Activated effector memory CD4-positive, alpha-beta T cell treated with anti-CD3 and anti-CD28 coated beads, Interleukin-2, amount 50 U/mL, for 16 hours (primary cell): Measurements from ENCODE around the gene MAGI2.
"Not testable (repeated sequence)": the region's sequence is repeated elsewhere in the genome, so short reads cannot be mapped to it uniquely, and the experiment has no call there.

ENCODE experiments used
- DNase-seq: peaks from one replicate; pipeline ENCODE4 v3.0.0-alpha.2; 2020

Gene MAGI2

GRCh38 chr7:78510580-78511188, 942.8 kb downstream of the MAGI2 start:
- DNase-seq, result no peak

DNA sequence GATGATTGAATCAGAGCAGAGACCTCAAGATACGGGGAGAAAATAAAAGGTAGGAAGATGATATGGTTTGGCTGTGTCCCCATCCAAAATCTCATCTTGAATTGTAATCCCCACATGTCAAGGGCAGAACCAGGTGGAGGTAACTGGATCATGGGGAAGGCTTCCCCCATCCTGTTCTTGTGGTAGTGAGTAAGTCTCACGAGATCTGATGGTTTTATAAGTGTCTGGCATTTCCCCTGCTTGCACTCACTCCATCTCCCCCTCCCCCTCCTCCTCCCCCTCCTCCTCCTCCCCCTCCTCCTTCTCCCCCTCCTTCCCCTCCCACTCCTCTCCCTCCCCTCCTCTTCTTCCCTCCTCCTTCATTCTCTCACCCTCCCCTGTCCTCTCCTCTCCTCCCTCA, 950.2 kb downstream of the MAGI2 start:
- not testable (repeated sequence) for DNase-seq

- no peak for DNase-seq
Observed at GRCh38 chr7:78501064-78501463, 952.4 kb downstream of the MAGI2 start.

GRCh38 chr7:78499971-78500370, 953.5 kb downstream of the MAGI2 start:
- DNase-seq, result no peak

GRCh38 chr7:78499283-78499682, 954.2 kb downstream of the MAGI2 start:
- no peak for DNase-seq

DNA sequence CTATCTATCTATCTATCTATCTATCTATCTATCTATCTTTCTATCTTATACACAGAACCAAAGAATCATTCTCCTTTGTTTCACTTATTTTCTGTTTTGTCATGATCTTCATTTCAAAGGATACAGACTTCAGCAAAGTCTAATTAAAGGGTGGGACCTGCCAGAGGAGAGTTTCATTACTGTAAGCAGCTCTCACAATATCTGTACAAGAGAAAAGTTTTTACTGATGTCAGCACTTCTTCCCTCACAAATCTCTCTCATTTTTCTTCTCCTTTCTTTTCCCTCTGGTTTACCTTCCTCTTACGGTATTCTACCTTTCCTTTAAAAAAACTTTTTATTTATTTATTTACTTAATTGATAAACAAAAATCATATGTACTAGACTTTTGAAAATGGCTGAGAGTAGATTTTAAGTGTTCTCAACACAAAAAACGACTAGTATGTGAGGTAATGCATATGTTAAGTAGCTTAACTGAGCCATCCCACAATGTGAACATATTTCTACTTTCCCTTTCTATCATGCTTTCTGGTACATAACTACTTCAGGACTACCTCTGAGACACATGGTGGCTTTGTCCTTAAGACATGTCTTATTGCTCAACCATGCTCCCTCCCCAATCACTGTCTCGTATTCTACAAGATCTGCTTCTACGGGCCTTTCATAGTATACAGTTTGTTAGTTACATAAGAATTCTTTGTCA, 955.6 kb downstream of the MAGI2 start:
- DNase-seq, result no peak

GRCh38 chr7:78496096-78496630, 957.3 kb downstream of the MAGI2 start:
- DNase-seq, result no peak

GRCh38 chr7:78493401-78493800, 960.1 kb downstream of the MAGI2 start:
- no peak for DNase-seq

DNA sequence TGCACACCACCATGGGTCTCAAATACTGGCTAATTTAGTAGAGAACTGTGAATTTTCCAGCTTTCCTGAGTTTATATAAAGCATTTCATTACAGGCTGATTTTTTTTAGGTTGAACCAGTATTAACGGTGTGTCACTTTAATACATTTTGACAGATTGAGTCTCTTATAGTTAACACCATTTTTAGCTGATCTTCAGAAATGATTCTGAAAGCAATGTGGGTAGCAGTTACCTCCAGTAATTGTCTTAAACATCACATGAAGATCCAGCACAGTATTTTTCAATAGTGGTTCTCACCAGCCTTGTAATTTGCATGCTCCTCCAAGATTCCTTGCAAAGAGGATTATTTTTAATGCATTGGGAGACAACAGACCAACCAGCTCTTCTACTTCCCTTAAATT, 961.3 kb downstream of the MAGI2 start:
- DNase-seq, result no peak

DNA sequence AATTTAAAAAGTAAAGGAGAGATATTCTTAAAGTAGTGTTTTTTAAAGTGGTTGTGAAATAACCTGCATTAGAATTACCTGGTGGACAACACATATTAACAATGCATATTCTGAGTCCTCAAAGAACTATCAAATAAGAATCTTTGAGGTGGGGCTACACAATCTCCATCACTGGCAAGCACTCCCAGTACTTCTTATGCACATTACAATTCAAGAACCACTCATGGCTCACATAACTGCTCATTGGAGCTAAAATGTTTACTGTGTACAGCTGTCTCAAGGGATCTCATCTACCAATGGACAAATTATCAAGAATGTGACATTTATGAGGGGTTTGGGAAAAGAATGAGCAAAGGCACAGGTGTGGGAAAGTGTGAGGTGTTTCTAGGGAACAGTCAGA, 962.9 kb downstream of the MAGI2 start:
- DNase-seq, result no peak

DNA sequence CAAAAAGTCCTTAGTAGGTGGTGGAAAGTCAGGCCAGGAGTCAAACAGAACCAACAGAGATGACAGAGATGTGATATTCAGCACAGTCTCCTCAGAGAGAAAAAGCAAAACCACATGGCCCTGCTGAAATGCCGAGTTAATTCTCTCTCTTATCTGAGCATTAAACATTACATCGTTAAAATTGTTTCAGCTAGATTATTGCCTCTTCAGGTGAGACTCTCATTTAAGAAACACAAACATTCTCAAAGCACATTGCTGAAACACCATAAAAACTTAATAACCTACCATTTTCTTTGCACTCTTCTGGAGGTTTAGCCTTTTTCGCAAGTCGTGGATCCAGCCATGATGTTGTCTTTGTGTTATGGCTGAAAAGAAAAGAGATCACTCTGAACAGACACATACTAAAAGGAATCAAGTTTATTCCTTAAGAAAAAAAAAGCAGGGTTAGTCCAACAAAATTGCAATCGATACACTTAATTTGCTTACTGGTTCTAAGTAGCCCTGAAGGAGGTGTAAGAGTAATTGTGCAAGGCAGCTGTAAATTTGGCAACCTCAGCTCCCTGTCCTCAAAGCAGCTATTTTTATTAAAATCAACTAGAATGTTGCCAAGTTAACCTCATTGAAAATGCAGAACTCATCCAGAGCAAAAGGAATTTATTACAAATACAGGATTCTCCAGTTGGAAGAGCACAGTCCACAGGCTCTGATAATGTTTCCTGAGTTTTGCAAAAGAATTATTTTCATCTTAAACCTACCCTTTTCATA, 963.8 kb downstream of the MAGI2 start:
- no peak for DNase-seq

GRCh38 chr7:78487464-78487863, 966.0 kb downstream of the MAGI2 start:
- DNase-seq, result no peak

DNA sequence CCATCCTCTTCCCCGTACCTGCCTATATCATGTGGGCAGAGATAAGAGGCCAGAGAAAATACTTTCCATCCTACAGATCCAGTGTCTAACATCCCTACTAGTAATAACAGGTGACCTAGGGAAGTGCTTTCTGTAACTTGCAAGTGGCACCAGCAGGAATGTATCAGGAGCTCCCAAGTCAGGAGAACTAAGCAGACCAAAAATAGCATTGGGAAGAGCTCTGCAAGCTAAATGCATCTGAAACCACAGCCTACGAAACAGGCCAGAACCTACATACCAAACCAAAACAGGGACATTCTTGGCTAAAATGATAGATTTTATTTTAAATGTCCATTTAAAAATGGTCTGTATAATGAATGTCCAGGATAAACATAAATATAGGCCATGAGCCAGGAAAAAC, 974.1 kb downstream of the MAGI2 start:
- DNase-seq, result no peak

DNA sequence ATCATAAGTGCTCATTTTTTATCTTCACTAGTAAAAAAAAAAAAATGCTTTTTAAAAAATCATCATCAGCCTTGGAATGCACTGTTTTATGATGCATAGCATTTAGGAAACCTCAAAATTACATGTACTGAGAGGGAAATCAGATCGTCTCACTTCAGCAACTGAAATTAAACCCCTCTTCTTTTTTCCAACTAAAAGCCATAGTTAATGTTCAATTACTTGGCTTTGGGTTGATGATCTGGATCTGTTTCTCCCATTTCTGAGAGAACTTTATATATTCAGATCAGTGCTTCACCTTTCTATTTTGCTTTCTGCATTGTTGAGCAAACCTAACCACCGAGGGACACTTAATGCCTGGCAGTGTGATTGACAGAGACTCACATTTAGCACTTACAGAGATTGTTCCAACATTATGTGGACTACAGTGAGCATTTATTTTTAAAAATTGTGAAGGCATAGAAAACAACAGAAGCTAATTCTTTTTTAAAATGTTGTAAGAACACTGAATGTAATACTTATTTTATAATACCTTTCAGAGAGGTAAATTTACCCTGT, 976.5 kb downstream of the MAGI2 start:
- DNase-seq, result no peak

GRCh38 chr7:78473571-78474301, 979.7 kb downstream of the MAGI2 start:
- DNase-seq, result no peak

DNA sequence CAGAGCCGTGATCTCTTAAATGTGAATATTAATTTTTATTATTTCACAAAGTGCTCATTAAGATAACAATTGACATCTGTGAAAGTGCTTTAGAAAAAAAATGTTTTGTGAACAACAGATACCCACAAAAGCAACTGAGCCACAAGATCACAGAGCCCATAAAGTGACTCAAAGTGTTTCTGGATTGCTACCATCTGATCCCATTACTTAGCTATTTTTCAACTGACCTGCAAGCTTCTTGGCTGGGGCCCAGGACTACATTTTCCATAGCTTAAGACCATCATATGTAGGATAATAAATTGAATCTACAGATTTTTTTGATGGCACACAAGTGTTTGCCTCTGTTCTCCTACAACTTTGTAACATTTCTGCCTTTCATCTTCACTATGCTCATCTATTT, 980.4 kb downstream of the MAGI2 start:
- DNase-seq, result no peak

GRCh38 chr7:78472519-78472918, 980.9 kb downstream of the MAGI2 start:
- no peak for DNase-seq

DNA sequence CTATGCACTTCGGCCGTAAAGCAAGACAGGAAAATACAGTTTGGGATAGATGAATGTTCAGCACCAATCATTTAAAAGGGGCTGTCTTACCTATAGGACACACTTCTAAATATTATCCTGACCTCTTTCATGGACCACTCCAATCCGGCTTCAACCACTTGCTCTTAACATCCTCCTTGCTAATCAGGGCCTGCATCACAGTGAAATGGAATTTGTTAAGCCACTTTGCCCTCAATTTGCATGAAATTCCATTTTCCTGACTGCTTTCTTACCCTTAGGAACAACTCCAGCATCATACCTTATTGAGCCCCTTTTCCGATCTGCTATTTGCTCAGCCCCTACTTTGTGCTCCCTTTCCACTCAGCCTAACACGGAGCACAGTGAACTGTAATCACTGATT, 987.6 kb downstream of the MAGI2 start:
- DNase-seq, result no peak

GRCh38 chr7:78463039-78463438, 990.4 kb downstream of the MAGI2 start:
- no peak for DNase-seq

- DNase-seq, result no peak
Observed at GRCh38 chr7:78450706-78451105, 1002.8 kb downstream of the MAGI2 start.

GRCh38 chr7:78448911-78449310, 1004.6 kb downstream of the MAGI2 start:
- no peak for DNase-seq

GRCh38 chr7:78444267-78444666, 1009.2 kb downstream of the MAGI2 start:
- DNase-seq, result no peak

- DNase-seq, result no peak
Observed at GRCh38 chr7:78443811-78444210, 1009.7 kb downstream of the MAGI2 start.
